ENCODE data around the gene RAB5IF.
"Not testable (repeated sequence)": the region's sequence is repeated elsewhere in the genome, so short reads cannot be mapped to it uniquely, and the experiment has no call there.

Gene RAB5IF

GRCh38 chr20:36605399-36606157, at the start of gene RAB5IF:
Gene RAB5IF, plus strand, starts transcription at chr20:36605779. Its CDS starts 173 bp downstream, at chr20:36605952.
- peak; percentile 99 for DNase-seq

- no peak for DNase-seq
Measured at GRCh38 chr20:36562724-36563123, 42.9 kb upstream of the RAB5IF start.

GRCh38 chr20:36563374-36563773, 42.2 kb upstream of the RAB5IF start:
- DNase-seq, result no peak

- DNase-seq, result not testable (repeated sequence)
Measured at GRCh38 chr20:36564078-36564725, 41.4 kb upstream of the RAB5IF start.

GRCh38 chr20:36564726-36565121, 40.9 kb upstream of the RAB5IF start:
- DNase-seq, result not testable (repeated sequence)

GRCh38 chr20:36565520-36565919, 40.1 kb upstream of the RAB5IF start:
- DNase-seq, result no peak

GRCh38 chr20:36569847-36570429, 35.6 kb upstream of the RAB5IF start:
- DNase-seq, result no peak

- DNase-seq, result no peak
Measured at GRCh38 chr20:36571564-36572504, 33.7 kb upstream of the RAB5IF start.

GRCh38 chr20:36572701-36573102, 32.9 kb upstream of the RAB5IF start:
- peak; percentile 71 for DNase-seq

- peak; percentile 90 for DNase-seq
Measured at GRCh38 chr20:36573103-36573797, 32.3 kb upstream of the RAB5IF start, which contains the start of gene TGIF2. Gene TGIF2, plus strand, starts transcription at chr20:36573597. Its CDS starts 5,178 bp downstream, at chr20:36578775.

GRCh38 chr20:36573798-36574365, 31.7 kb upstream of the RAB5IF start:
- peak; percentile 46 for DNase-seq

GRCh38 chr20:36574366-36575135, 31.0 kb upstream of the RAB5IF start:
- peak; percentile 65 for DNase-seq

GRCh38 chr20:36576081-36576445, 29.5 kb upstream of the RAB5IF start:
- no peak for DNase-seq

GRCh38 chr20:36578356-36579041, 27.1 kb upstream of the RAB5IF start:
- DNase-seq, result no peak

GRCh38 chr20:36579996-36580545, 25.5 kb upstream of the RAB5IF start:
- DNase-seq, result no peak

GRCh38 chr20:36582322-36582721, 23.3 kb upstream of the RAB5IF start:
- no peak for DNase-seq

- DNase-seq, result no peak
Measured at GRCh38 chr20:36582821-36583220, 22.8 kb upstream of the RAB5IF start.

GRCh38 chr20:36584018-36584481, 21.5 kb upstream of the RAB5IF start:
- no peak for DNase-seq

- DNase-seq, result no peak
Measured at GRCh38 chr20:36585410-36586125, 20.0 kb upstream of the RAB5IF start.
